NOMO-1 treated with DMSO at 0.1 percent for 48 hours (cell line): ENCODE measurements around the gene RAB11B.
A peak's percentile ranks its signal among the peaks of the same experiment; 100 is the strongest.
"Not testable (repeated sequence)": the region's sequence is repeated elsewhere in the genome, so short reads cannot be mapped to it uniquely, and the experiment has no call there.

Experiments used
- DNase-seq: peaks from one replicate; lab custom pipeline; 2025; ENCODE audit not compliant: unreplicated experiment; lab: John Stamatoyannopoulos, UW

Gene RAB11B

DNA sequence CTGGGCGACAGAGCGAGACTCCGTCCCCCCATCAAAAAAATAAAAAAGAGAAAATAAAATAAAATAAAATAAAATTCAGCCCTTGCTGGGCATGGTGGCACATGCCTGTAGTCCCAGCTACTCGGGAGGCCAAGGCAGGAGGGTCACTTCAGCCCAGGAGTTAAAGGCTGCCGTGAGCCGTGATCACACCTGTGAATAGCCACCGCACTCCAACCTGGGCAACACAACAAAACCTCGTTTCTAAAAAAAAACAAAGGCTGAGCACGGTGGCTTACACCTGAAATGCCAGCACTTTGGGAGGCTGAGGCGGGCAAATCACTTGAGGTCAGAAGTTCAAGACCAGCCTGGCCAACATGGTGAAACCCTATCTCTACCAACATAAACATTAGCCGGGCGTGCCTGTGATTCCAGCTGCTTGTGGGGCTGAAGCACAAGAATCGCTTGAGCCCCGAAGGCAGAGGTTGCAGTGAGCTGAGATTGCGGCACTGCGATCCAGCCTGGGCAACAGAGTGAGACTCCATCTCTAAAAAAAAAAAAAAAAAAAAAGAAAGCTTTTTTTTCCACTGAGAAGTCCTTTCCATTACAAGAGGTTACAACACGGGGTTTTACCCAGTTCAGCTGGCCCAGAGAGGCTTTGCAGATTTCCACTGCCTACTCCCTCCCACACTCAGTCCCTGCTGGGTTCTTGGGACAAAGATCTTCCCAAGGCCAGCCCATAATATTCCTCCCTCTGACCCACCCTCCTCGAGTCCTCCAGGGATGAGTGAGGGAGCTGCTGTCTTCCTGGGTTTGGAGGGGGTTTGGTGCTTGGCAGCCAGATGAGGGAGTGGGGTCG is 19.8 kb upstream of the RAB11B start:
- DNase-seq = no peak

- DNase-seq = no peak
These were observed 19.0 kb upstream of the RAB11B start for GRCh38 chr19:8371011-8371804.

GRCh38 chr19:8373867-8374813 is 16.0 kb upstream of the RAB11B start:
- DNase-seq = no peak

- DNase-seq = not testable (repeated sequence)
These were observed 14.4 kb upstream of the RAB11B start for GRCh38 chr19:8375766-8376165.

GRCh38 chr19:8376373-8376974 is 13.7 kb upstream of the RAB11B start:
- DNase-seq = not testable (repeated sequence)

DNA sequence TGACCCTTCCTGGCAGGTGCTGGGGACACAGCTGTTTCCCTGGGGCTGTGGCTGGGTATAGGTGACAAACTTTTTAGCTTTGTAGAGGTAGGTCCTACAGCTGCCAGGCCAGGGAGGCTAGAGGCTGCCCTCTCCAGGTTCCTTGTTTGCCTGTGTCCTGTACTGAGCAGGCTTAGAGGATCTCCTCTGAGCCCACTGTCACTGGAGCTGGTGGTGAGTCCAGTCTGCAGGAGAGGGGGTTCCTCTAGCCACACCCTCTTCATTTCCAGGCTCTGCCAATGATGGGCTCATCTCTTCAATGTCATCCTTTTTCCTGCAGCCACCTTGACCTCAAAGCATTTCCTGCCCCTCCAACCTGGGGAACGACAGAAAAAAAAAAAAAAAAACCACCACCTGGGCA is 12.6 kb upstream of the RAB11B start:
- no peak for DNase-seq

DNA sequence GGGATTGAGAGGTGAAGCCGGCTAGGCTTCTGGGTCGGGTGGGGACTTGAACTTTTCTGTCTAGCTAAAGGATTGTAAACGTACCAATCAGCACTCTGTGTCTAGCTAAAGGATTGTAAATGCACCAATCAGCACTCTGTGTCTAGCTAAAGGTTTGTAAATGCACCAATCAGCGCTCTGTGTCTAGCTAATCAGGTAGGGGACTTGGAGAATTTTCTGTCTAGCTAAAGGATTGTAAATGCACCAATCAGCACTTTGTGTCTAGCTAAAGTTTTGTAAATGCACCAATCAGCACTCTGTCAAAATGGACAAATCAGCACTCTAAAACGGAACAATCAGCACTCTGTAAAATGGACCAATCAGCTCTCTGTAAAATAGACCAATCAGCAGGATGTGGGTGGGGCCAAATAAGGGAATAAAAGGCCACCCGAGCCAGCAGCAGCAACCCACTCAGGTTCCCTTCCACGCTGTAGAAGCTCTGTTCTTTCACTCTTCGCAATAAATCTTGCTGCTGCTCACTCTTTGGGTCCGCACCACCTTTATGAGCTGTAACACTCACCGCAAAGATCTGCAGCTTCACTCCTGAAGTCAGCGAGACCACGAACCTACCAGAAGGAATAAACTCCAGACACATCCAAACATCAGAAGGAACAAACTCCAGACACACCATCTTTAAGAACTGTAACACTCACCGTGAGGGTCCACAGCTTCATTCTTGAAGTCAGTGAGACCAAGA is 10.8 kb upstream of the RAB11B start:
- not testable (repeated sequence) for DNase-seq

DNA sequence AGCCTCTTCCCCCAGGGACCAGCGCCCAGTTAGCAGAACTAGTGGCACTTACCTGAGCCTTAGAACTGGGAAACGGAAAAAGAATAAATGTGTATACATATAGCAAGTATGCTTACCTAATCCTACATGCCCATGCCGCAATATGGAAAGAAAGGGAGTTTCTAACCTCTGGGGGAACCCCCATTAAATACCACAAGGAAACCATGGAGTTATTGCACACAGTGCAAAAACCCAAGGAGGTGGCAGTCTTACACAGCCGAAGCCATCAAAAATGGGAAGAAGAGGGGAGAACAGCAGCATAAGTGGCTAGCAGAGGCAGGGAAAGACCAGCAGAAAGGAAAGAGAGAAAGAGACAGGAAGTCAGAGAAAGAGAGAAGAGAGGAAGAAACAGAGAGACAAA is 5.6 kb upstream of the RAB11B start:
- not testable (repeated sequence) for DNase-seq

DNA sequence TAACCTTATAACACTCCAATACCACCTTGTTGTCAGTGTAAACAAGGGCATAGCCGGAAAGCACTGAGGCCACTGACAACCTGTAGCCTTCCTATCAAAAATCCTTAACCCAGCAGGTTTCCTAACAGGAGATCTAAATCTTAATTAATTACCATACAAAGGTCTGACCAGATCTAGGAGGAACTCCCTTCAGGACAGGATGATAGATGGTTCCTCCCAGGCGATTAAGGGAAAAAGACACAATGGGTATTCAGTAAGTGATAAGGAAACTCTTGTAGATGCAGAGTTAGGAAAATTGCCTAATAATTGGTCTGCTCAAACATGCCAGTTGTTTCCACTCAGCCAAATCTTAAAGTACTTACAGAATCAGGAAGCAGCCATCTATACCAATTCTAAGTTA is 5.1 kb upstream of the RAB11B start:
- DNase-seq = not testable (repeated sequence)

- not testable (repeated sequence) for DNase-seq
These were observed 4.6 kb upstream of the RAB11B start for GRCh38 chr19:8385566-8385965.

DNA sequence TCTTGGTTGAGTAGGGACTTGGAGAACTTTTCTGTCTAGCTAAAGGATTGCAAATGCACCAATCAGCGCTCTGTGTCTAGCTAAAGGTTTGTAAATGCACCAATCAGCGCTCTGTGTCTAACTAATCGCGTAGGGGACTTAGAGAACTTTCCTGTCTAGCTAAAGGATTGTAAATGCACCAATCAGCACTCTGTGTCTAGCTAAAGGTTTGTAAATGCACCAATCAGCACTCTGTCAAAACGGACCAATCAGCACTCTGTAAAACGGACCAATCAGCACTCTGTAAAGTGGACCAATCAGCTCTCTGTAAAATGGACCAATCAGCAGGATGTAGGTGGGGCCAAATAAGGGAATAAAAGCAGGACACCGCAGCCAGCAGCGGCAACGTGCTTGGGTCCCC is 3.7 kb upstream of the RAB11B start:
- DNase-seq = not testable (repeated sequence)

DNA sequence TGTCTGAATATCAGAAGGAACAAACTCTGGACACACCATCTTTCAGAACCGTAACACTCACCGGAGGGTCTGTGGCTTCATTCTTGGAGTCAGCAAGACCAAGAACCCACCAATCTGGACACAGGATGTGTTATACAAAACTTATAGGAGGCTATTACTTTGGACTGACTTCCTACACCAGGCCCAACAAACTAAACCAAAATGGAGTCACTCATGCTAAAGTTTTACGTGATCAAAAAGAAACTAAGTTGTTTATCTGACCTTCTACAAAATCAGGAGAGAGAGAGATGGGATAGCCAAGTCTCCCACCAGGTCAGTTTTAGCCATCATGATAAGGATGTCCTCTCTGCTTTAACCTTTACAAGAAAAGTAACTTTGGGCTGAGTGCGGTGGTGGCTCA is 3.2 kb upstream of the RAB11B start:
- DNase-seq = no peak

DNA sequence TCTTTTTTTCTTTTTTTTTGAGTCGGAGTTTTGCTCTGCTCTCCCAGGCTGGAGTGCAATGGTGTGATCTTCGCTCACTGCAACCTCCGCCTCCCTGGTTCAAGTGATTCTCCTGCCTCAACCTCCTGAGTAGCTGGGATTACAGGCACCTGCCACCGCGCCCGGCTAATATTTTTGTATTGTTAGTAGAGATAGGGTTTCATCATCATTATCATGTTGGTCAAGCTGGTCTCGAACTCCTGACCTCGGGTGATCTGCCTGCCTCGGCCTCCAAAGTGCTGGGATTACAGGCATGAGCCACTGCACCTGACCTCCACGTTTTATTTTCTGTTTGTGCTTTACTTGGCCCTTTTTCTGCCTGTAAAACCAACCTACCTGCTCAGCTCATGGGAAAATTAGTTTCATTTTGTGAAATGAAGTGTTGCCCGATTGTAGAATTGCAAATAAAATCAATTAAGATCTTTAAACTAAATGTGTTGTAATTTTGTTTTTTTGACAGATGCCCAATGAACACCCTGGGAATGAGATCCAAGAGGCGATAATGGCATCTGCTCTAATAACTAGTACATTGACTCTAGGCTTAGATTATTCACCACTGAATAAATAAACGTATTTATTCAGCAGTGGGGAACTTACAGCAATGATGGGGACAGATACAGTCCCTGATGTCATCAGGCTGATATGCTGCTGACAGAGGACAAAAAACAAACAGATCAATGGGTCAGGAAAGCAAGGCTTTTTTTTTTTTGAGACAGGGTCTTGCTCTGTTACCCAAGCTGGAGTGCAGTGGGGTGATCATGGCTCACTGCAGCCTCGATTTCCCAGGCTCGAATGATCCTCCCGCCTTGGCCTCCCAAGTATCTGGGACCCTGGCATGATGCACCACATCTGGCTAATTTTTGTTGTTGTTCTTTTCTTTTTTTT is 2.2 kb upstream of the RAB11B start:
- no peak for DNase-seq

DNA sequence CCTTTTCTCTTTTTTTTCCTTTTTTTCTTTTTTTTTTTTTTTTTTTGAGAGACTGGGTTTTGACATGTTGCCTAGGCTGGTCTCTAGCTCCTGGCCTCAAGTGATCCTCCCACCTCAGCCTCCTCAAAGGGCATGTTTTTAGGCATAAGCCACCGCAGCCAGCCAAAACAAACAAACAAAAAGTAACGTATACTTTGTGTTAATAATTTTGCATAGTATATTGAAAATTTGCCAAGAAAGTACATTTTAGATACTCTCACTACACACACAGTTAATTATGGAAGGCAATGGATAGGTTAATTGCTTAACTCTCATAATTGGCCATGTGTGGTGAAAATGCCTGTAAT is 1.6 kb upstream of the RAB11B start:
- no peak for DNase-seq

DNA sequence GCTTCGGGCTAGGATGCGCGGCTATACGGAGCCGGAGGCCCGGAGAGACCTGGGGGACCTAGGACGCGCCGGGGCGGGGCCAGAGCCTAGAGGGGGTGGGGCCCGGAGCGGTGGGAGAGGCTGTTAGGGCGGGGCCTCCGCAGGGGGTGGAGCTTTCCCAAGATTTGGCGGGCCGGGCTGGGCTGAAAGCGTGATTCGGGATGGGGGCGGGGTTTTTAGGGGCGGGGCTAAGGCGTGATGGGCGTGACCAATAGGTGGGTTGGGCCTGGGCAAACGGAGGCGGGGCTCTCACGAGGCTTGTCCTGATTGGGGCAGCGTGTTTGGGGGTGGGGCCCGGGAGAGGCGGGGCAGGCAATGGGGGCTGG is 439 bp downstream of the RAB11B start:
- DNase-seq = peak; percentile 63

DNA sequence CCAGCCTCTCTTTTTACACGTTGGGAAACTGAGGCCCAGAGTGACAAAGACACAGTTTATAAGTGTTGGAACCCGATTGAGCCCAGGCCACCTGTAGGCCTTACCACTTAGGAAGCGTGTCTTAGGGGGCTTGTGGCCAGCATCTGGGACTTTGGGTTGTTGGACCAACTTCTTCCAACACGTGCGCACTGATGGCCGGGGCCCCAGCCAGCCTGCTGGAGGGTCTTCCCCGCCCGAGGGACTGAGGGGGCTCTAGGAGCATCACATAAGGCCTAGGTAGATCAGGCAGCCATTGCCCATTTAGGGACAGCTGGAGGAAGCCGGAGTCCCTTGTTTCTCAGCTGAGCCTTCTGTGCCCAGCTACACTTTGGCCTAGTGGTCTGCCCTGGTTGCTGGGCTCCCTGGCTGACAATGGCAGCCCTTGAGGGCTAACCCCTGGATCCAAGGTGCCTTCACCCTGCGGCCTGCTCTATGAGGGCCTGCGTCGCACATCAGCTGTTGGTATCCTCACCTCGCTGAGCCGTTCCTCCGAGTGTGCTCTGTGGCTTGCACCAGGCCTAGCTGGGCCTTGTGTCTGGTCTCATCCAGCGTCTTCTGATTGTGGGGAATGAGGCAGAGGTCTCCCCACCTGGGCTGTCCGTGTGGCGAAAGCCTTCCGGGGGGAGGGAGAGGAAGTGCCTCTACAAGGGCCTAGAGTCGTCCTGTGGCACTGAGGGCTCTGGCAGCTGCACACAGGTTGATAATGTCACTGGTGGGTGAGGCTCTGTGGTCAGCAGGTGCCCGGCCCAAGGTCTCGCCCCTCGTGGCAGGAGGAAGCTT is 1.2 kb downstream of the RAB11B start:
- no peak for DNase-seq

- DNase-seq = no peak
These were observed 1.9 kb downstream of the RAB11B start for GRCh38 chr19:8392017-8392591.
